ENCODE measurements around the gene UBL4B. TPM values are rescaled to one million over a fixed set of nuclear protein-coding genes. Genes with fewer than 3 reads are reported as not detected.

UBL4B gene
- total RNA-seq (2014; rRNA removed; shearing (Covaris generic)), result 0.41 TPM in 1 of 2 replicates, not detected in the other
- total RNA-seq (2022), result not detected in 2 replicates
- not detected for Bru-seq, nascent RNA
- percentile 21 among the genes with signal in this experiment for BruChase-seq, experiment 1, labeled RNA remaining after a 6-hour chase
- not detected for BruChase-seq, experiment 2, labeled RNA remaining after a 2-hour chase
- long read RNA-seq, result 0 reads

GRCh38 chr1:110112143-110112542 lies at the start of gene UBL4B:
Gene UBL4B, plus strand, starts transcription at chr1:110112443. Its CDS starts 92 bp downstream, at chr1:110112535.
- no peak within 1 kb of the TSS for H3K27ac ChIP-seq (ENCODE audit: low read depth, low read length, poor library complexity, severe bottlenecking)
- H3K4me2 ChIP-seq (ENCODE audit: low read length), result no peak within 1 kb of the TSS
- ChIA-PET CTCF (ENCODE audit: unreplicated experiment) (interaction anchor here (0.7 to 0.9 kb wide), 2 partner anchors 11 to 77 kb away, joined by 3 read pairs; no protein-coding TSS in a partner anchor), POLR2A (no interaction called here)
- no peaks in the 10 kb centered on the region for H3K79me2 ChIP-seq (ENCODE audit: insufficient read depth, low read depth, low read length)
- no peak within 1 kb of the TSS for H2AFZ ChIP-seq (ENCODE audit: low read length)
- no peaks in the 10 kb centered on the region for H3K9me3 ChIP-seq (ENCODE audit: low read length)
- no TSS peak for BruUV-seq (replicated peaks)
- TF ChIP-seq CTCF (conservative IDR thresholded peaks at IDR 0.05; ENCODE audit: low read length) (no peak), EZH2phosphoT487 (IDR thresholded peaks at IDR 0.05; ENCODE audit: borderline replicate concordance, low read depth, low read length) (no peak)
- no peaks in the 10 kb centered on the region for H3K9me2 ChIP-seq (ENCODE audit: insufficient read depth, low read length)
- intact Hi-C loops (cut with micrococcal nuclease; ENCODE audit: unreplicated experiment), result no loop called here
- no peaks in the 10 kb centered on the region for H3K4me1 ChIP-seq (ENCODE audit: insufficient read depth, low read length, poor library complexity, severe bottlenecking)
- H4K20me1 ChIP-seq (ENCODE audit: insufficient read depth, low read length), result no peaks in the 10 kb centered on the region
- no peaks in the 10 kb centered on the region for H3K36me3 ChIP-seq (ENCODE audit: insufficient read depth, low read length)
- no peak for DNase-seq (ENCODE audit: low spot score)
- no peak within 1 kb of the TSS for H3K4me3 ChIP-seq (ENCODE audit: low read depth, low read length, poor library complexity, severe bottlenecking)

- DNase-seq (ENCODE audit: low spot score), result no peak
- Histone ChIP-seq H3K9me2 (ENCODE audit: insufficient read depth, low read length) (no peaks in the 10 kb centered on the region), H4K20me1 (ENCODE audit: insufficient read depth, low read length) (no peaks in the 10 kb centered on the region), H3K36me3 (ENCODE audit: insufficient read depth, low read length) (peaks cover 5% of the 10 kb centered on the region; the same call in 1 of the 2 replicates), H3K4me3 (ENCODE audit: low read depth, low read length, poor library complexity, severe bottlenecking) (no peak overlapping the region), H2AFZ (ENCODE audit: low read length) (no peak overlapping the region), H3K79me2 (ENCODE audit: insufficient read depth, low read depth, low read length) (no peaks in the 10 kb centered on the region), H3K27ac (ENCODE audit: low read depth, low read length, poor library complexity, severe bottlenecking) (no peak overlapping the region), H3K9me3 (ENCODE audit: low read length) (no peaks in the 10 kb centered on the region), H3K4me1 (ENCODE audit: insufficient read depth, low read length, poor library complexity, severe bottlenecking) (no peaks in the 10 kb centered on the region), H3K4me2 (ENCODE audit: low read length) (no peak overlapping the region)
- POLR2A ChIA-PET, result interaction anchor here (0.6 to 1.4 kb wide), 4 partner anchors 18 to 72 kb away, joined by 3 to 4 read pairs (median 3); partner anchors contain the start of gene STRIP1
- no peak for TF ChIP-seq CTCF (conservative IDR thresholded peaks at IDR 0.05; ENCODE audit: low read length)
- no peak for TF ChIP-seq EZH2phosphoT487 (IDR thresholded peaks at IDR 0.05; ENCODE audit: borderline replicate concordance, low read depth, low read length)
- CTCF ChIA-PET (ENCODE audit: unreplicated experiment), result interaction anchor here (0.5 kb wide), 1 partner anchor 56 kb away, joined by 3 read pairs; no protein-coding TSS in a partner anchor
- intact Hi-C loops (cut with micrococcal nuclease; ENCODE audit: unreplicated experiment), result no loop called here
- no TSS peak for BruUV-seq (replicated peaks)
Measured at GRCh38 chr1:110062612-110063011, 49.6 kb upstream of the UBL4B start.

GRCh38 chr1:110063781-110064180 lies 48.5 kb upstream of the UBL4B start:
- no peak for TF ChIP-seq EZH2phosphoT487 (IDR thresholded peaks at IDR 0.05; ENCODE audit: borderline replicate concordance, low read depth, low read length)
- TF ChIP-seq CTCF (conservative IDR thresholded peaks at IDR 0.05; ENCODE audit: low read length), result no peak
- Histone ChIP-seq H3K79me2 (ENCODE audit: insufficient read depth, low read depth, low read length) (no peaks in the 10 kb centered on the region), H3K9me3 (ENCODE audit: low read length) (no peaks in the 10 kb centered on the region), H3K4me3 (ENCODE audit: low read depth, low read length, poor library complexity, severe bottlenecking) (no peak overlapping the region), H3K36me3 (ENCODE audit: insufficient read depth, low read length) (no peaks in the 10 kb centered on the region; the same call in 1 of the 2 replicates), H3K4me1 (ENCODE audit: insufficient read depth, low read length, poor library complexity, severe bottlenecking) (no peaks in the 10 kb centered on the region), H3K27ac (ENCODE audit: low read depth, low read length, poor library complexity, severe bottlenecking) (no peak overlapping the region), H4K20me1 (ENCODE audit: insufficient read depth, low read length) (no peaks in the 10 kb centered on the region), H3K9me2 (ENCODE audit: insufficient read depth, low read length) (no peaks in the 10 kb centered on the region), H2AFZ (ENCODE audit: low read length) (no peak overlapping the region), H3K4me2 (ENCODE audit: low read length) (no peak overlapping the region)
- no peak for DNase-seq (ENCODE audit: low spot score)
- no TSS peak for BruUV-seq (replicated peaks)
- CTCF ChIA-PET (ENCODE audit: unreplicated experiment), result no interaction called here
- intact Hi-C loops (cut with micrococcal nuclease; ENCODE audit: unreplicated experiment), result no loop called here
- POLR2A ChIA-PET, result no interaction called here

All from OCI-LY7 (cell line).